ENCODE measurements around the gene CNTF. TPM values are rescaled to one million over a fixed set of nuclear protein-coding genes. Genes with fewer than 3 reads are reported as not detected.

Gene CNTF
- total and polyA plus RNA-seq, 2 experiments from 2014 or later = 0.24 to 1.8 TPM

GRCh38 chr11:58639669-58640068, 17.2 kb downstream of the CNTF start:
- Histone ChIP-seq H3K27ac (ENCODE audit: low read depth) (no peak overlapping the region), H3K4me1 (ENCODE audit: insufficient read depth) (no peaks in the 10 kb centered on the region), H3K4me3 (no peak overlapping the region), H3K27me3 (ENCODE audit: insufficient read depth) (no peaks in the 10 kb centered on the region), H3K79me2 (replicated peaks; ENCODE audit: insufficient read depth) (no peaks in the 10 kb centered on the region), H3K36me3 (ENCODE audit: insufficient read depth) (no peaks in the 10 kb centered on the region), H3K4me2 (no peak overlapping the region), H3K9me2 (ENCODE audit: insufficient read depth) (0 out of 2 replicates have a peak, but pooled peaks cover 5% of the 10 kb centered on the region), H2AFZ (no peak overlapping the region), H3F3A (replicated peaks; ENCODE audit: low read depth) (no peaks in the 10 kb centered on the region), H4K20me1 (replicated peaks; ENCODE audit: insufficient read depth) (no peaks in the 10 kb centered on the region)
- H3K9me3 Mint-ChIP-seq = peaks cover 7% of the 10 kb centered on the region
- no peak overlapping the region for H3K4me3 Mint-ChIP-seq
- no peaks in the 10 kb centered on the region for H3K4me1 Mint-ChIP-seq
- DNase-seq (ENCODE audit: low spot score) (no peak), ATAC-seq (no peak)
- no peaks in the 10 kb centered on the region for H3K36me3 Mint-ChIP-seq (ENCODE audit: low read depth)
- TF ChIP-seq POLR2AphosphoS5 (IDR thresholded peaks at IDR 0.05; ENCODE audit: low read depth) (no peak), CTCF (conservative IDR thresholded peaks at IDR 0.05; ENCODE audit: low read depth in 2 of 2) (no peak), EZH2 (IDR thresholded peaks at IDR 0.05; ENCODE audit: low read depth, unreplicated experiment) (no peak), JUNB (IDR thresholded peaks at IDR 0.05; ENCODE audit: unreplicated experiment) (no peak), NANOG (IDR thresholded peaks at IDR 0.05; ENCODE audit: borderline replicate concordance) (no peak), CREB1 (CRISPR knock-in tag; IDR thresholded peaks at IDR 0.05; ENCODE audit: low read depth) (no peak), ZNF331 (CRISPR knock-in tag; IDR thresholded peaks at IDR 0.05; ENCODE audit: low read depth) (no peak), ZNF462 (CRISPR knock-in tag; IDR thresholded peaks at IDR 0.05) (no peak), REST (IDR thresholded peaks at IDR 0.05; ENCODE audit: unreplicated experiment) (no peak), ZNF114 (CRISPR knock-in tag; IDR thresholded peaks at IDR 0.05) (no peak), EZH2phosphoT487 (IDR thresholded peaks at IDR 0.05; ENCODE audit: unreplicated experiment) (no peak)
- H3K27me3 Mint-ChIP-seq (ENCODE audit: insufficient read depth, low read depth, poor library complexity) = peaks cover 6% of the 10 kb centered on the region
- H3K27ac Mint-ChIP-seq = no peak overlapping the region

Measured in GM23338 (cell line).